HS-27A (cell line): Measurements from ENCODE around the gene SLC51A.
"Not testable (repeated sequence)": the region's sequence is repeated elsewhere in the genome, so short reads cannot be mapped to it uniquely, and the experiment has no call there.

Source experiments
- DNase-seq: peaks from one replicate; pipeline ENCODE4 v3.0.0-alpha.2; 2012; ENCODE audit warnings: low read depth, missing footprints

Gene SLC51A

DNA sequence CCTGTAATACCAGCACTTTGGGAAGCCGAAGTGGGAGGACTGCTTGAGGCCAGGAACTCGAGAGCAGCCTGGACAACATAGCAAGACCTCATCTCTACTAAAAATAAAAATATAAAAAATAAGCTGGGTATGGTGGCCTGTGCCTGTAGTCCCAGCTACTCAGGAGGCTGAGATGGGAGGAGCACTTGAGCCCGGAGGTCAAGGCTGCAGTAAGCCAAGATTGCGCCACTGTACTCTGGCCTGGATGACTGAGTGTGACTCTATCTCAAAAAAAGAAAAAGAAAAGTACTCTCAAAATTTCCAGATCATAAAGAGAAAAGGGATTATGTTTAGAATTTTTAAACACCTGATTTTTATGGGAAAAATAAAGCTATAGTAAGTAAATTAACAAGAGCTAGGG is 24.1 kb downstream of the SLC51A start:
- no peak for DNase-seq

- no peak for DNase-seq
Measured at GRCh38 chr3:196241704-196242103, 25.4 kb downstream of the SLC51A start.

DNA sequence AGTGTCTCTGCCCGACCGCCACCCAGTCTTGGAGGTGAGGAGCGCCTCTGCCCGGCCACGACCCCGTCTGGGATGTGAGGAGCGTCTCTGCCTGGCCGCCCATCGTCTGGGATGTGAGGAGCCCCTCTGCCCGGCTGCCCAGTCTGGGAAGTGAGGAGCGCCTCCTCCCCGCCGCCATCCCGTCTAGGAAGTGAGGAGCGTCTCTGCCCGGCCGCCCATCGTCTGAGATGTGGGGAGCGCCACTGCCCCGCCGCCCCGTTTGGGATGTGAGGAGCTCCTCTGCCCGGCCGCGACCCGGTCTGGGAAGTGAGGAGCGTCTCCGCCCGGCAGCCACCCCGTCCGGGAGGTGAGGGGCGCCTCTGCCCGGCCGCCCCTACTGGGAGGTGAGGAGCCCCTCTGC is 27.8 kb downstream of the SLC51A start:
- DNase-seq, result not testable (repeated sequence)

GRCh38 chr3:196246612-196247308 is 30.4 kb downstream of the SLC51A start:
- peak; percentile 66 for DNase-seq

GRCh38 chr3:196251918-196252317 is 35.6 kb downstream of the SLC51A start:
- no peak for DNase-seq

GRCh38 chr3:196254376-196255283 is 38.3 kb downstream of the SLC51A start:
- no peak for DNase-seq

- no peak for DNase-seq
Measured at GRCh38 chr3:196255776-196256175, 39.4 kb downstream of the SLC51A start.

DNA sequence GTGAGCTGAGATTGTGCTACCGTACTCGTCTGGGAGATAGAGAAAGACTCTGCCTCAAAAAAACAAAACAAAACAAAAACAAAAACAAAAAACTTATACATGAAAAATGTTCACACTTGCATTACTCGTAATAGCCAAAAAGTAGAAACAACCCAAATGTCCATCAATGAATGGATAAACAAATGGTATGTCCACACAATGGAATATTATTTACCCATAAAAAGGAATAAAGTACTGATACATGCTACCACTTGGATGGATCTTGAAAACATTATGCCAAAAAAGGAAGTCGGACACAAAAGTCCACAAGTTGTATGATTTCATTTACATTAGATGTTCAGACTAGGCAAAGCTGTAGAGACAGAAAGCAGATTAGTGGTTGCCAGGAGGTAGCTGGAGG is 44.5 kb downstream of the SLC51A start:
- no peak for DNase-seq

GRCh38 chr3:196263819-196264218 is 47.5 kb downstream of the SLC51A start:
- DNase-seq, result no peak

GRCh38 chr3:196268284-196269163 is 52.2 kb downstream of the SLC51A start:
- no peak for DNase-seq

- no peak for DNase-seq
Measured at GRCh38 chr3:196270499-196270898, 54.2 kb downstream of the SLC51A start.

GRCh38 chr3:196272826-196273225 is 56.5 kb downstream of the SLC51A start:
- no peak for DNase-seq

GRCh38 chr3:196273655-196274054 is 57.3 kb downstream of the SLC51A start:
- no peak for DNase-seq

DNA sequence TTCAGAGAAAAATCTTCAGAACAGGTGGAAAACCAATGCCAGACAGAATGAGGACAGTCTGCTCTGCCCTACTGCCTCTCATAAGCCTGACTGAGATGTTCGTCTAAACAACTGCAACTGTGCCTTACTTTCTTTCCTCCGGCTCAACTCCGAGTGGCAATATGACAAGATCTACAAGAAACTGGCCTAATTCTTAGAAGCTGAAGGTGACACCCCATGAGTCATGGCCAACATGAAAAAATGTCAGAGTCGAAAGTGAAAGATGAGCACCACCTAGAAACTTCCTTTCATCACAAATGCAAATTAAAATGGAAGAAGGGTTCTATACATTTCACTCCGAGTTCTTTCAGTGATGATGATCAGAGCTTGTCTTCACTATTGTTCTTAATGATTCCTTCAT is 58.3 kb downstream of the SLC51A start:
- DNase-seq, result no peak

GRCh38 chr3:196275126-196275525 is 58.8 kb downstream of the SLC51A start:
- DNase-seq, result no peak

DNA sequence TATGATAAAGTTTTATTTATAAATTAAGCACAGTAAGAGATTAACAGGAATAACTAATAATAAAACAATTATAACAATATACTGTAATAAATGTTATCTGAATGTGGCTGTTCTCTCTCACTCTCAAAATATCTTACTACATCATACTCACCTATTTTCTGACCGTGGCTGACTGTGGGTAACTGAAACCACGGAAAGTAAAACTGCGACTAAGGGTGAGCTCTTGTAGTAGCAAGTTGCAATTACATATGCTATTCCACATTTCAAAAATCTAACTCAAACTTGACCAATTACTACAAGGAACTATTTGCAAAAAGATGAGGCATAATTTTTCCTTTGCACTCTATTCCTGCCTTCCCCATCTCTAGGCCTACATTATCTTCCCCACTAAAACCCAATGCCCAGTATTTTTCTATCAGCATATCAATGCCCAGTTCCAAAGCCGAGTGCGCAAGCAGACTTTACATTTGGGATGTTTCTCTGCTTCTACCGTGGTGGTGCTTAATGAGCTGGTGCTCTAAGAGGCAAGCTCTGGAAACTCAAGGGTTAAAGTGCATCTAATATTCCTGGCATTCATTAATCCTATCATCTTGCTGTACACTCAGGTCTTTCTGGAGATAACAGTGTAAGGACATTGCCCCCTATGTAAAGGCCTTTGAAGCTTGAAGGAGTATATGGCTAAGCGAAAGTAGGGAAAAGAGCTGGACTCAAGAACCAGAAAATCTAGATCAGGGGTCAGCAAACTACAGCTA is 64.5 kb downstream of the SLC51A start:
- no peak for DNase-seq

GRCh38 chr3:196281962-196282361 is 65.6 kb downstream of the SLC51A start:
- DNase-seq, result no peak
